HepG2 (cell line): Measurements from ENCODE around the gene RPLP2.

Experiments used
- FOXJ3 ChIP-seq: sonication (generic); formaldehyde crosslinking; IDR thresholded peaks from 2 replicates; pipeline ENCODE4 v1.4.0; 2020; ENCODE audit warnings: missing genetic modification reagents, mild to moderate bottlenecking, borderline replicate concordance
- HMGA1 ChIP-seq: sonication (generic); formaldehyde crosslinking; conservative IDR thresholded peaks from 2 replicates; pipeline ENCODE4 v1.4.0; 2020; ENCODE audit warnings: missing genetic modification reagents
- PITX1 ChIP-seq: sonication (generic); formaldehyde crosslinking; IDR thresholded peaks from 2 replicates; pipeline ENCODE4 v1.5.1; 2020; ENCODE audit warnings: mild to moderate bottlenecking, missing genetic modification reagents
- SAFB2 ChIP-seq: sonication (generic); formaldehyde crosslinking; IDR thresholded peaks from 2 replicates; pipeline ENCODE4 v1.5.1; 2020; ENCODE audit warnings: missing genetic modification reagents, low read depth, mild to moderate bottlenecking, borderline replicate concordance
- TAF15 ChIP-seq: fragments of 200-400 bp; formaldehyde crosslinking; IDR thresholded peaks from one replicate; pipeline ENCODE4 v1.6.1; 2018; ENCODE audit warnings: mild to moderate bottlenecking, low read depth, low read length; ENCODE audit not compliant: poor library complexity, severe bottlenecking
- ZNF138 ChIP-seq: sonication (generic); formaldehyde crosslinking; IDR thresholded peaks from 2 replicates; pipeline ENCODE4 v1.5.0; 2020; ENCODE audit warnings: mild to moderate bottlenecking, low read depth, missing genetic modification reagents
- ZNF567 ChIP-seq: sonication (generic); formaldehyde crosslinking; IDR thresholded peaks from 2 replicates; pipeline ENCODE4 v1.8.1; 2023; ENCODE audit warnings: mild to moderate bottlenecking, missing genetic modification reagents, borderline replicate concordance
- TF ChIP-seq, protein P1 (sequence below): sonication (generic); formaldehyde crosslinking; IDR thresholded peaks from 2 replicates; pipeline ENCODE4 v1.5.1; 2020; ENCODE audit warnings: mild to moderate bottlenecking, missing genetic modification reagents, moderate library complexity
- TF ChIP-seq, protein P2 (sequence below): sonication (generic); formaldehyde crosslinking; IDR thresholded peaks from 2 replicates; pipeline ENCODE4 v1.4.0; 2020; ENCODE audit warnings: missing genetic modification reagents
- TF ChIP-seq, protein P3 (sequence below): sonication (generic); formaldehyde crosslinking; IDR thresholded peaks from 2 replicates; pipeline ENCODE4 v1.5.0; 2020; ENCODE audit warnings: mild to moderate bottlenecking, missing genetic modification reagents, moderate library complexity

DNA sequence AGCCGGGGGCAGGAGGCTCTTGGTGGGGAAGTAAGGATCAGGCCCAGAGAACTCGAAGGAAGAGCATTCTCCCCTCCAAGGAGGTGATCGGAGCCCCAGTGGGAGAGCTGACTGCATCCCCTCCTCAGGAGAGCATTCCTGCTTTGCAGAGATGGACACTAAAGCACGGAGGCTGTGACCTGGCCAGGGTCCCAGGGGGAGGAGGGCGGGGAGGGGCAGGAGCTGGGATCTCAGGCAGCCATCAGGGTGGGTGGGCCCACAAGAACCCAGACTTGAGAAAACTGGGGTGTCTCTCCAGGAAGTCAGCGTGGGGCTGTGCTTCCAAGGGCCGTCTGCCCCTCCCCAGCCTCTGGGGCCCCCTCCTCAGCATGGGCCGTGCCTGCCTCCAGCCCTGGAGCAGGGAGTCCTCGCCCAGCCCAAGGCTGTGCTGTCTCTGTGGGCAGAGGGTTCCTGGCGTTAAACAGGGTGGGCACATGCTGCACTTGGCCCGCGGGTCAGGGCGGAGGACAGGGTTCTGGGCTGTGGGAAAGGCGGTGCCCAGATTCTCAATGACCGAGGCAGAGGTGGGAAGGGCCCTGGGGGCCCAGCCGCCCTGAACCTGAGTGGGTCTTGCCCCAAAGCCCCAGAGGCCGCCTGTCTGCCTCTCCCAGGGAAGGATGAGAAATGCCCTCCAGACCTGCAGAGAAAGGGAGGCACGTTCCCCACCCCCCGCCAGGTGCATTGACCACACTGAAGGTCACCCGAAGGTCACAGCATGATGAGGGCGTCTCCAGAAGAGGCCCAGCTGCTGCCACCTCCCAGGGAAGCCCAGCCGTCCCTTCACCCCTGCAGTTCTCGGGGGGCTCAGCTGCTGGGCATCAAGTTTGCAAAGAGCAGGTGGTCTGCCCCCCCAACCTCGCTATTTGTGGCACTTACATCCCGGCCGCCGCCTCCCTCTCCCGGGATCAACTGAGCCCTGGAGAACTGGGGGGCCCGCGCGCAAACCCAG is 20.5 kb upstream of the RPLP2 start:
- no peak for TF ChIP-seq ZNF567
- no peak for TF ChIP-seq SAFB2
- TF ChIP-seq, protein P1, sequence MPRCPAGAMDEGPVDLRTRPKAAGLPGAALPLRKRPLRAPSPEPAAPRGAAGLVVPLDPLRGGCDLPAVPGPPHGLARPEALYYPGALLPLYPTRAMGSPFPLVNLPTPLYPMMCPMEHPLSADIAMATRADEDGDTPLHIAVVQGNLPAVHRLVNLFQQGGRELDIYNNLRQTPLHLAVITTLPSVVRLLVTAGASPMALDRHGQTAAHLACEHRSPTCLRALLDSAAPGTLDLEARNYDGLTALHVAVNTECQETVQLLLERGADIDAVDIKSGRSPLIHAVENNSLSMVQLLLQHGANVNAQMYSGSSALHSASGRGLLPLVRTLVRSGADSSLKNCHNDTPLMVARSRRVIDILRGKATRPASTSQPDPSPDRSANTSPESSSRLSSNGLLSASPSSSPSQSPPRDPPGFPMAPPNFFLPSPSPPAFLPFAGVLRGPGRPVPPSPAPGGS (CRISPR knock-in tag), result no peak
- TF ChIP-seq, protein P2, sequence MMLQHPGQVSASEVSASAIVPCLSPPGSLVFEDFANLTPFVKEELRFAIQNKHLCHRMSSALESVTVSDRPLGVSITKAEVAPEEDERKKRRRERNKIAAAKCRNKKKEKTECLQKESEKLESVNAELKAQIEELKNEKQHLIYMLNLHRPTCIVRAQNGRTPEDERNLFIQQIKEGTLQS, result no peak
- TF ChIP-seq HMGA1, result no peak
- TF ChIP-seq FOXJ3, result no peak
- no peak for TF ChIP-seq PITX1 (CRISPR knock-in tag)
- no peak for TF ChIP-seq ZNF138
- TF ChIP-seq TAF15, result no peak
- TF ChIP-seq, protein P3, sequence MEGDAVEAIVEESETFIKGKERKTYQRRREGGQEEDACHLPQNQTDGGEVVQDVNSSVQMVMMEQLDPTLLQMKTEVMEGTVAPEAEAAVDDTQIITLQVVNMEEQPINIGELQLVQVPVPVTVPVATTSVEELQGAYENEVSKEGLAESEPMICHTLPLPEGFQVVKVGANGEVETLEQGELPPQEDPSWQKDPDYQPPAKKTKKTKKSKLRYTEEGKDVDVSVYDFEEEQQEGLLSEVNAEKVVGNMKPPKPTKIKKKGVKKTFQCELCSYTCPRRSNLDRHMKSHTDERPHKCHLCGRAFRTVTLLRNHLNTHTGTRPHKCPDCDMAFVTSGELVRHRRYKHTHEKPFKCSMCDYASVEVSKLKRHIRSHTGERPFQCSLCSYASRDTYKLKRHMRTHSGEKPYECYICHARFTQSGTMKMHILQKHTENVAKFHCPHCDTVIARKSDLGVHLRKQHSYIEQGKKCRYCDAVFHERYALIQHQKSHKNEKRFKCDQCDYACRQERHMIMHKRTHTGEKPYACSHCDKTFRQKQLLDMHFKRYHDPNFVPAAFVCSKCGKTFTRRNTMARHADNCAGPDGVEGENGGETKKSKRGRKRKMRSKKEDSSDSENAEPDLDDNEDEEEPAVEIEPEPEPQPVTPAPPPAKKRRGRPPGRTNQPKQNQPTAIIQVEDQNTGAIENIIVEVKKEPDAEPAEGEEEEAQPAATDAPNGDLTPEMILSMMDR (CRISPR knock-in tag), result no peak
